B cell (primary cell): Measurements from ENCODE around the gene GPR62. TPM values are rescaled to one million over a fixed set of nuclear protein-coding genes. Genes with fewer than 3 reads are reported as not detected.

Source experiments
- ATAC-seq: fragments of 200-7000 bp; cut with Tn5 transposase; one replicate; pipeline ENCODE4 v1.10.0; 2021; ENCODE audit warnings: low read depth, mild to moderate bottlenecking, moderate number of reproducible peaks, moderate library complexity
- CTCF ChIA-PET: fragments of 350-600 bp; sonication (Branson Sonifier 250); formaldehyde crosslinking; loops from one replicate; lab custom pipeline; 2021; ENCODE audit warnings: antibody characterized with exemption, inconsistent platforms; lab: Charles Lee
- POLR2A ChIA-PET: fragments of 350-600 bp; sonication (Branson Sonifier 250); formaldehyde crosslinking; loops from one replicate; lab custom pipeline; 2021; ENCODE audit warnings: antibody characterized with exemption; lab: Charles Lee
- DNase-seq: peaks from one replicate; pipeline ENCODE4 v3.0.0; 2013
- H2AFZ ChIP-seq: 2 replicates; pipeline ENCODE4 v1.6.1; 2012; ENCODE audit warnings: mild to moderate bottlenecking, low read depth, low read length; ENCODE audit not compliant: insufficient read depth, poor library complexity, severe bottlenecking
- H3K27ac ChIP-seq, 2 donors: 1 replicate in 1 of 2; 2 replicates in 1 of 2; pipeline ENCODE4 v1.5.1; 2012 to 2013; ENCODE audit warnings: low read length in 2 of 2, mild to moderate bottlenecking in 2 of 2, moderate library complexity in 1 of 2
- H3K27me3 ChIP-seq, 4 experiments: fragments of 200-600 bp in 1 of 4; sonication (generic) in 1 of 4; replicated peaks in 1 of 4; 1 replicate in 2 of 4; 2 replicates in 2 of 4; pipeline versions ENCODE4 v1.6.1 to v1.7.0; 2013 to 2016; ENCODE audit warnings: low read length in 3 of 4, mild to moderate bottlenecking in 2 of 4, mixed read lengths in 1 of 4, moderate library complexity in 1 of 4; ENCODE audit not compliant: insufficient read depth in 4 of 4, control insufficient read depth in 3 of 4; ENCODE audit errors: control extremely low read depth in 1 of 4
- H3K36me3 ChIP-seq, 2 experiments: replicated peaks in 1 of 2; 1 replicate in 1 of 2; 2 replicates in 1 of 2; pipeline versions ENCODE4 v1.6.1 to v1.7.1; 2013; ENCODE audit warnings: low read length in 1 of 2; ENCODE audit not compliant: insufficient read depth in 2 of 2, control insufficient read depth in 1 of 2; ENCODE audit errors: control extremely low read depth in 1 of 2, extremely low read depth in 1 of 2
- H3K4me1 ChIP-seq, 2 donors: fragments of 200-600 bp in 1 of 2; sonication (generic) in 1 of 2; 1 replicate in 1 of 2; 2 replicates in 1 of 2; pipeline versions ENCODE4 v1.5.1 to v1.6.1; 2013 to 2017; ENCODE audit warnings: low read length in 2 of 2; ENCODE audit not compliant: control insufficient read depth in 2 of 2, insufficient read depth in 2 of 2
- H3K4me2 ChIP-seq: replicated peaks from 2 replicates; pipeline ENCODE3; 2012; ENCODE audit warnings: mild to moderate bottlenecking, low read depth, low read length; ENCODE audit not compliant: poor library complexity, severe bottlenecking
- H3K4me3 ChIP-seq, 5 experiments: fragments of 200-600 bp in 1 of 5; sonication (generic) in 1 of 5; 1 replicate in 3 of 5; 2 replicates in 2 of 5; pipeline versions ENCODE4 v1.5.1 to v1.7.0; 2011 to 2016; ENCODE audit warnings: low read length in 4 of 5, mild to moderate bottlenecking in 4 of 5, low read depth in 2 of 5, control low read depth in 1 of 5, moderate library complexity in 1 of 5; ENCODE audit not compliant: insufficient read depth in 1 of 5; ENCODE audit errors: control extremely low read depth in 1 of 5, extremely low read depth in 1 of 5
- H3K79me2 ChIP-seq: fragments of 200-600 bp; sonication (generic); one replicate; pipeline ENCODE4 v1.6.0; 2016; ENCODE audit warnings: low read length; ENCODE audit not compliant: control insufficient read depth, insufficient read depth
- H3K9ac ChIP-seq: fragments of 200-600 bp; sonication (generic); 2 replicates; pipeline ENCODE4 v1.6.1; 2017; ENCODE audit warnings: mild to moderate bottlenecking, low read length, moderate library complexity
- H3K9me3 ChIP-seq, 3 donors: one replicate each; pipeline versions ENCODE4 v1.6.1 to v1.7.1; 2013; ENCODE audit warnings: low read length in 2 of 3; ENCODE audit not compliant: control insufficient read depth in 2 of 3, insufficient read depth in 1 of 3; ENCODE audit errors: control extremely low read depth in 1 of 3
- H4K20me1 ChIP-seq: 2 replicates; pipeline ENCODE4 v1.6.0; 2012; ENCODE audit warnings: mild to moderate bottlenecking, low read length; ENCODE audit not compliant: insufficient read depth, control insufficient read depth, poor library complexity, severe bottlenecking
- H3K27ac Mint-ChIP-seq: one replicate; pipeline ENCODE4 v1.8.0; 2021; ENCODE audit warnings: mixed read lengths
- H3K27me3 Mint-ChIP-seq: one replicate; pipeline ENCODE4 v1.8.0; 2021; ENCODE audit warnings: mixed read lengths
- H3K4me1 Mint-ChIP-seq: one replicate; pipeline ENCODE4 v1.8.0; 2021; ENCODE audit warnings: mixed read lengths
- H3K4me3 Mint-ChIP-seq: one replicate; pipeline ENCODE4 v1.8.0; 2021; ENCODE audit warnings: mixed read lengths
- H3K9me3 Mint-ChIP-seq: one replicate; pipeline ENCODE4 v1.8.0; 2022; ENCODE audit warnings: mixed read lengths; ENCODE audit not compliant: insufficient read depth
- CTCF ChIP-seq: fragments of 200-600 bp; IDR thresholded peaks from one replicate; pipeline ENCODE4 v1.8.0; 2022; ENCODE audit warnings: antibody characterized with exemption, mild to moderate bottlenecking
- EZH2 ChIP-seq: IDR thresholded peaks from 2 replicates; pipeline ENCODE4 v1.6.1; 2012; ENCODE audit warnings: borderline replicate concordance, low read depth, mild to moderate bottlenecking, moderate library complexity, low read length; ENCODE audit not compliant: insufficient read depth, poor library complexity, severe bottlenecking
- WGBS: methylation state at CpG from one replicate; pipeline ENCODE4 v1.1.5; 2013; ENCODE audit warnings: missing lambda C conversion rate; ENCODE audit not compliant: insufficient coverage; 5-methylcytosine and 5-hydroxymethylcytosine counted together
- intact Hi-C: fragments of 100-400 bp; cut with micrococcal nuclease; formaldehyde crosslinking; loops from one replicate; pipeline ENCODE4 v1.10.0; 2022
- polyA plus RNA-seq: library from polyadenylated mRNA; depleted of rRNA; stranded (reverse); fragments of >200 nt; gene quantifications from 2 replicates; pipeline ENCODE4 v1.2.3, GENCODE V29; 2012
- total RNA-seq, 2 donors: library from RNA; stranded (reverse); fragments of 120-200 nt in 1 of 2; gene quantifications; 1 replicate in 1 of 2; 2 replicates in 1 of 2; pipeline versions ENCODE4 v1.2.3 to v1.2.4, GENCODE V29; 2013 to 2022

GPR62 gene
- total and polyA plus RNA-seq, 2 donors (not counting 1 experiment from before 2014, with no cell fraction given): not detected

- H3K36me3 ChIP-seq: peaks cover 0 to 5% of the 10 kb centered on the region in 2 experiments
- H2AFZ ChIP-seq: no peak overlapping the region
- peaks cover 31% of the 10 kb centered on the region for H3K79me2 ChIP-seq
- no peak for DNase-seq
- H3K9me3 ChIP-seq: no peaks in the 10 kb centered on the region
- POLR2A ChIA-PET: no interaction called here
- no peaks in the 10 kb centered on the region for H3K9me3 Mint-ChIP-seq
- peaks cover 22 to 31% of the 10 kb centered on the region in 2 donors for H3K4me1 ChIP-seq
- TF ChIP-seq EZH2 (no peak), CTCF (no peak)
- CTCF ChIA-PET: no interaction called here
- no peaks in the 10 kb centered on the region for H3K27me3 Mint-ChIP-seq
- ATAC-seq: no peak
- no peak overlapping the region for H3K4me3 ChIP-seq
- H4K20me1 ChIP-seq: no peaks in the 10 kb centered on the region
- 70% methylated on average over 4 of the region's 9 CpGs for WGBS
- H3K4me3 Mint-ChIP-seq: peak overlapping the region; percentile 65
- intact Hi-C loops: loop anchor here (10.0 kb wide), 1 partner anchor 727 kb away; the partner anchor contains the start of genes GLT8D1 and SPCS1
- H3K4me2 ChIP-seq: no peak overlapping the region
- peaks cover 30% of the 10 kb centered on the region for H3K4me1 Mint-ChIP-seq
- H3K27ac ChIP-seq: no peak overlapping the region
- no peak overlapping the region for H3K9ac ChIP-seq
- no peaks in the 10 kb centered on the region for H3K27me3 ChIP-seq
- H3K27ac Mint-ChIP-seq: peak overlapping the region; percentile 37
These were observed 22.4 kb downstream of the GPR62 start for GRCh38 chr3:51977446-51978142.

GRCh38 chr3:51978143-51978502 is 22.9 kb downstream of the GPR62 start:
- Histone ChIP-seq H3K4me1 (peaks cover 24 to 33% of the 10 kb centered on the region in 2 donors), H3K79me2 (peaks cover 31% of the 10 kb centered on the region), H3K27ac (no peak overlapping the region), H2AFZ (no peak overlapping the region), H3K9me3 (no peaks in the 10 kb centered on the region), H3K36me3 (peaks cover 0 to 5% of the 10 kb centered on the region in 2 experiments), H3K9ac (no peak overlapping the region), H3K27me3 (no peaks in the 10 kb centered on the region), H3K4me3 (no peak overlapping the region), H4K20me1 (no peaks in the 10 kb centered on the region), H3K4me2 (no peak overlapping the region)
- H3K4me1 Mint-ChIP-seq: peaks cover 34% of the 10 kb centered on the region
- intact Hi-C loops: loop anchor here (10.0 kb wide), 1 partner anchor 727 kb away; the partner anchor contains the start of genes GLT8D1 and SPCS1
- no peak for TF ChIP-seq CTCF
- TF ChIP-seq EZH2: no peak
- DNase-seq: no peak
- H3K27ac Mint-ChIP-seq: no peak overlapping the region
- no peaks in the 10 kb centered on the region for H3K9me3 Mint-ChIP-seq
- ChIA-PET CTCF (no interaction called here), POLR2A (no interaction called here)
- H3K27me3 Mint-ChIP-seq: no peaks in the 10 kb centered on the region
- 90% methylated on average over 3 of the region's 4 CpGs for WGBS
- no peak for ATAC-seq
- H3K4me3 Mint-ChIP-seq: no peak overlapping the region
